GM12878 (cell line): ENCODE measurements around the gene KNTC1. TPM values are rescaled to one million over a fixed set of nuclear protein-coding genes. Genes with fewer than 3 reads are reported as not detected.
"Not testable (repeated sequence)": the region's sequence is repeated elsewhere in the genome, so short reads cannot be mapped to it uniquely, and the experiment has no call there.

ENCODE experiments used
- ATAC-seq: fragments of 200-7000 bp; cut with Tn5 transposase; 3 replicates; pipeline ENCODE4 v1.9.1; 2020; ENCODE audit warnings: mild to moderate bottlenecking, moderate library complexity
- BruUV-seq: library from RNA; stranded (reverse); fragments of 400-500 nt; replicated peaks from 2 replicates; lab custom pipeline; 2021; lab: Mats Ljungman, UMichigan
- CTCF ChIA-PET: fragments of 300-600 bp; sonication (Branson Sonifier 250); formaldehyde crosslinking; extraction: SDS; loops from one replicate; lab custom pipeline; 2021; ENCODE audit warnings: inconsistent platforms; lab: Yijun Ruan, JAX
- POLR2A ChIA-PET: fragments of 350-600 bp; formaldehyde crosslinking; extraction: SDS; loops from one replicate; lab custom pipeline; 2021; ENCODE audit warnings: inconsistent platforms; lab: Charles Lee
- RAD21 ChIA-PET: fragments of 300-600 bp; sonication (Branson Sonifier 250); formaldehyde crosslinking; loops from one replicate; lab custom pipeline; 2023; ENCODE audit warnings: antibody characterized with exemption; ENCODE audit not compliant: unreplicated experiment; lab: Charles Lee
- SMC1A ChIA-PET: fragments of 300-600 bp; sonication (Branson Sonifier 250); formaldehyde crosslinking; loops from one replicate; lab custom pipeline; 2023; ENCODE audit not compliant: unreplicated experiment, uncharacterized antibody; lab: Charles Lee
- DNase-seq: peaks from one replicate; pipeline ENCODE4 v3.0.0-alpha.2; 2011; ENCODE audit warnings: low read depth, low spot score
- FAIRE-seq: peaks from 3 replicates; lab custom pipeline; 2011; peaks lifted over from hg19 to GRCh38; lab: Jason Lieb, UNC
- H2AFZ ChIP-seq: 2 replicates; pipeline ENCODE4 v1.6.0; 2011; ENCODE audit warnings: low read depth, low read length, control low read depth; ENCODE audit not compliant: control insufficient read depth
- H3K27ac ChIP-seq: 2 replicates; pipeline ENCODE4 v1.5.1; 2011; ENCODE audit warnings: control low read depth; ENCODE audit not compliant: control insufficient read depth, insufficient read depth
- H3K27me3 ChIP-seq, 2 experiments: replicated peaks in 1 of 2; 2 replicates each; pipeline versions ENCODE4 v1.6.0 to v1.6.1; 2011; ENCODE audit warnings: low read length in 1 of 2; ENCODE audit not compliant: control insufficient read depth in 2 of 2, insufficient read depth in 2 of 2
- H3K36me3 ChIP-seq, 2 experiments: 2 replicates each; pipeline ENCODE4 v1.5.1; 2011; ENCODE audit warnings: low read length in 1 of 2; ENCODE audit not compliant: control insufficient read depth in 2 of 2, insufficient read depth in 2 of 2
- H3K4me1 ChIP-seq: 2 replicates; pipeline ENCODE4 v1.6.1; 2011; ENCODE audit warnings: mild to moderate bottlenecking, low read length, moderate library complexity, mixed read lengths; ENCODE audit not compliant: control insufficient read depth, insufficient read depth
- H3K4me2 ChIP-seq: 2 replicates; pipeline ENCODE4 v1.6.0; 2011; ENCODE audit warnings: control low read depth; ENCODE audit not compliant: control insufficient read depth, insufficient read depth
- H3K4me3 ChIP-seq: fragments of 200-600 bp; sonication (generic); 2 replicates; pipeline ENCODE4 v1.5.1; 2016
- H3K79me2 ChIP-seq: 2 replicates; pipeline ENCODE4 v1.6.0; 2011; ENCODE audit warnings: low read length; ENCODE audit not compliant: control insufficient read depth, insufficient read depth
- H3K9ac ChIP-seq: 2 replicates; pipeline ENCODE4 v1.8.0; 2011; ENCODE audit warnings: low read length, control low read depth, mixed read lengths; ENCODE audit not compliant: control insufficient read depth, insufficient read depth
- H3K9me3 ChIP-seq: replicated peaks from 3 replicates; pipeline ENCODE4 v1.5.1; 2011; ENCODE audit warnings: mild to moderate bottlenecking, low read length; ENCODE audit not compliant: control insufficient read depth, insufficient read depth
- H4K20me1 ChIP-seq: 2 replicates; pipeline ENCODE4 v1.6.0; 2011; ENCODE audit not compliant: control insufficient read depth, insufficient read depth
- BCL3 ChIP-seq: IDR thresholded peaks from 2 replicates; pipeline ENCODE4 v1.6.1; 2011; ENCODE audit warnings: borderline replicate concordance, low read depth, mild to moderate bottlenecking, moderate library complexity, low read length; ENCODE audit not compliant: insufficient read depth, poor library complexity, severe bottlenecking
- CBX5 ChIP-seq: sonication (generic); IDR thresholded peaks from 2 replicates; pipeline ENCODE4 v1.6.1; 2016; ENCODE audit warnings: low read depth, moderate library complexity, mild to moderate bottlenecking, inconsistent platforms
- DPF2 ChIP-seq: fragments of 450-650 bp; IDR thresholded peaks from 2 replicates; pipeline ENCODE4 v1.6.1; 2017; ENCODE audit warnings: mild to moderate bottlenecking
- ESRRA ChIP-seq: IDR thresholded peaks from 2 replicates; pipeline ENCODE4 v1.6.1; 2012; ENCODE audit warnings: mild to moderate bottlenecking, low read length, improper control_type of control experiment
- GATAD2B ChIP-seq: fragments of 450-650 bp; conservative IDR thresholded peaks from 2 replicates; pipeline ENCODE4 v1.6.1; 2017; ENCODE audit warnings: low read depth, mild to moderate bottlenecking, moderate library complexity
- NFYB ChIP-seq: IDR thresholded peaks from 2 replicates; pipeline ENCODE4 v1.6.1; 2011; ENCODE audit warnings: low read depth, mild to moderate bottlenecking, low read length, improper control_type of control experiment, moderate library complexity; ENCODE audit not compliant: insufficient read depth
- NKRF ChIP-seq: fragments of 450-650 bp; conservative IDR thresholded peaks from 2 replicates; pipeline ENCODE4 v1.6.1; 2017; ENCODE audit warnings: mild to moderate bottlenecking, moderate library complexity
- STAT1 ChIP-seq: fragments of 450-650 bp; conservative IDR thresholded peaks from 2 replicates; pipeline ENCODE4 v1.6.1; 2014; ENCODE audit warnings: antibody characterized with exemption, mild to moderate bottlenecking
- YBX1 ChIP-seq: fragments of 450-650 bp; IDR thresholded peaks from 2 replicates; pipeline ENCODE4 v1.6.1; 2016; ENCODE audit warnings: antibody characterized with exemption
- WGBS: methylation state at CpG from one replicate; pipeline ENCODE4 v1.1.6; 2016; ENCODE audit warnings: low lambda C conversion rate; ENCODE audit not compliant: insufficient replicate concordance, insufficient coverage; ENCODE audit errors: missing lambda C conversion rate; 5-methylcytosine and 5-hydroxymethylcytosine counted together
- in situ Hi-C: fragments of 300-500 bp; cut with MboI; formaldehyde crosslinking; loops from 9 replicates; pipeline ENCODE4 v1.14.3; 2018; ENCODE audit warnings: mixed read lengths
- intact Hi-C: fragments of 100-400 bp; cut with micrococcal nuclease; formaldehyde crosslinking; loops from one replicate; pipeline ENCODE4 v1.14.2; 2022; ENCODE audit not compliant: unreplicated experiment
- polyA plus RNA-seq, 11 experiments: library from polyadenylated mRNA; depleted of rRNA in 4 of 11; unstranded in 6 of 11; stranded (reverse) in 5 of 11; fragments of >200 nt; fragmentation: Nextera tagmentation in 4 of 11; fragmentation: Illumina TruSeq in 1 of 11; extraction: Ambion mirVana in 4 of 11; extraction: Trizol in 1 of 11; gene quantifications; 1 replicate in 1 of 11; 2 replicates in 10 of 11; pipeline versions ENCODE4 v1.2.1 to v1.2.3, GENCODE V29; 2011 to 2016; ENCODE audit warnings: inconsistent platforms in 2 of 11, missing spikeins in 2 of 11, low read depth in 1 of 11
- total RNA-seq, 4 experiments: library from RNA; depleted of rRNA in 3 of 4; stranded (reverse); fragments of >200 nt in 3 of 4; fragmentation: Illumina TruSeq in 1 of 4; extraction: Trizol in 1 of 4; gene quantifications; 2 replicates each; pipeline versions ENCODE4 v1.2.1 to v1.2.3, GENCODE V29; 2013 to 2021

The KNTC1 gene
- total and polyA plus RNA-seq, 10 of the 15 experiments (the other 5 are each of a cell fraction or from before 2014, with no cell fraction given) = 37.2 to 118 (median 76.3) TPM

- H3K27me3 ChIP-seq, DNase-seq, FAIRE-seq, POLR2A ChIA-PET, intact Hi-C loops, RAD21 ChIA-PET, SMC1A ChIA-PET, CTCF ChIA-PET, H3K9me3 ChIP-seq, H3K27ac ChIP-seq, H4K20me1 ChIP-seq, H3K4me1 ChIP-seq, ATAC-seq, BruUV-seq, H3K9ac ChIP-seq, H3K4me3 ChIP-seq, H2AFZ ChIP-seq, in situ Hi-C loops, H3K79me2 ChIP-seq, H3K4me2 ChIP-seq: not testable (repeated sequence)
- 0 out of 2 replicates have a peak, but pooled peaks have one; percentile 25 for TF ChIP-seq NFYB
- 93% methylated on average over 7 of the region's 8 CpGs for WGBS
- peaks cover 5 to 21% of the 10 kb centered on the region in 2 experiments for H3K36me3 ChIP-seq
These were observed 65.5 kb downstream of the KNTC1 start for GRCh38 chr12:122592543-122592942.

- FAIRE-seq (no peak), ATAC-seq (no peak), DNase-seq (no peak)
- Histone ChIP-seq H3K27me3 (no peaks in the 10 kb centered on the region), H2AFZ (no peak overlapping the region), H3K9me3 (no peaks in the 10 kb centered on the region), H3K36me3 (peaks cover 4 to 19% of the 10 kb centered on the region in 2 experiments), H3K4me3 (no peak overlapping the region), H3K4me1 (no peaks in the 10 kb centered on the region), H3K79me2 (no peaks in the 10 kb centered on the region), H3K27ac (no peak overlapping the region), H4K20me1 (no peaks in the 10 kb centered on the region), H3K4me2 (no peak overlapping the region), H3K9ac (no peak overlapping the region)
- TSS peak; percentile 30 for BruUV-seq
- CTCF ChIA-PET = interaction anchor here (0.9 to 1.6 kb wide), 2 partner anchors 12 to 159 kb away, joined by 3 to 4 read pairs; partner anchors contain the start of gene DENR
- POLR2A ChIA-PET = no interaction called here
- WGBS = 0% methylated on average over 1 of the region's 1 CpG
- RAD21 ChIA-PET = no interaction called here
- intact Hi-C loops (no loop called here), in situ Hi-C loops (no loop called here)
- SMC1A ChIA-PET = interaction anchor here (0.6 kb wide), 1 partner anchor 1237 kb away, joined by 3 read pairs; no protein-coding TSS in a partner anchor
- TF ChIP-seq CBX5 (no peak), GATAD2B (no peak), YBX1 (no peak), STAT1 (no peak), DPF2 (no peak), ESRRA (no peak), BCL3 (no peak), NKRF (no peak)
These were observed 66.9 kb downstream of the KNTC1 start for GRCh38 chr12:122593910-122594309.
